Neural cell (in vitro differentiated cells): Measurements from ENCODE around the gene TOP1. TPM values are rescaled to one million over a fixed set of nuclear protein-coding genes. Genes with fewer than 3 reads are reported as not detected.
"Not testable (repeated sequence)": the region's sequence is repeated elsewhere in the genome, so short reads cannot be mapped to it uniquely, and the experiment has no call there.

Experiments used
- H2AFZ ChIP-seq: fragments of 200-600, 300-800 bp; sonication (generic), shearing (Covaris generic); 2 replicates; pipeline ENCODE4 v1.6.0; 2014; ENCODE audit warnings: low read depth, mild to moderate bottlenecking, antibody characterized with exemption, low read length, moderate library complexity
- H3F3A ChIP-seq: fragments of 200-600 bp; shearing (Covaris generic); 2 replicates; pipeline ENCODE4 v1.6.1; 2016; ENCODE audit warnings: mild to moderate bottlenecking, moderate library complexity, mixed read lengths, antibody characterized with exemption, low read length; ENCODE audit not compliant: insufficient read depth, poor library complexity, severe bottlenecking
- H3K27ac ChIP-seq: fragments of 200-600, 300-800 bp; sonication (generic), shearing (Covaris generic); 2 replicates; pipeline ENCODE4 v1.5.1; 2014; ENCODE audit warnings: mild to moderate bottlenecking, low read length, moderate library complexity
- H3K27me3 ChIP-seq: fragments of 300-800, 200-600 bp; sonication (generic), shearing (Covaris generic); 2 replicates; pipeline ENCODE4 v1.6.0; 2014; ENCODE audit warnings: mild to moderate bottlenecking, low read depth, low read length, moderate library complexity; ENCODE audit not compliant: insufficient read depth
- H3K36me3 ChIP-seq: fragments of 300-800, 200-600 bp; sonication (generic), shearing (Covaris generic); 2 replicates; pipeline ENCODE4 v1.5.1; 2014; ENCODE audit warnings: mild to moderate bottlenecking, antibody characterized with exemption, low read length, moderate library complexity; ENCODE audit not compliant: insufficient read depth
- H3K4me2 ChIP-seq: fragments of 300-800, 200-600 bp; sonication (generic), shearing (Covaris generic); 2 replicates; pipeline ENCODE4 v1.6.0; 2014; ENCODE audit warnings: mild to moderate bottlenecking, low read length
- H3K4me3 ChIP-seq: fragments of 300-800, 200-600 bp; sonication (generic), shearing (Covaris generic); 2 replicates; pipeline ENCODE4 v1.5.1; 2014; ENCODE audit warnings: mild to moderate bottlenecking, low read length, moderate library complexity
- H3K79me2 ChIP-seq: fragments of 200-600 bp; shearing (Covaris generic); replicated peaks from 2 replicates; pipeline ENCODE4 v1.6.0; 2014; ENCODE audit warnings: mild to moderate bottlenecking, low read length, moderate library complexity; ENCODE audit not compliant: insufficient read depth
- H3K9ac ChIP-seq: fragments of 300-800, 200-600 bp; sonication (generic), shearing (Covaris generic); 2 replicates; pipeline ENCODE4 v1.6.1; 2016; ENCODE audit warnings: mild to moderate bottlenecking, low read length, mixed read lengths
- H3K9me2 ChIP-seq: fragments of 200-600 bp; shearing (Covaris generic); 2 replicates; pipeline ENCODE4 v1.6.1; 2016; ENCODE audit warnings: mild to moderate bottlenecking, low read length, mixed read lengths; ENCODE audit not compliant: insufficient read depth
- H3K9me3 ChIP-seq: fragments of 200-600, 300-800 bp; sonication (generic), shearing (Covaris generic); 2 replicates; pipeline ENCODE4 v1.6.1; 2016; ENCODE audit warnings: mild to moderate bottlenecking, mixed run types, low read length, moderate library complexity, mixed read lengths
- H4K20me1 ChIP-seq: fragments of 200-600 bp; shearing (Covaris generic); 2 replicates; pipeline ENCODE4 v1.6.1; 2016; ENCODE audit warnings: mild to moderate bottlenecking, mixed run types; ENCODE audit not compliant: insufficient read depth
- CTCF ChIP-seq: fragments of 450-650 bp; IDR thresholded peaks from 2 replicates; pipeline ENCODE4 v1.5.1; 2014; ENCODE audit warnings: antibody characterized with exemption, mild to moderate bottlenecking, moderate library complexity; ENCODE audit not compliant: poor library complexity, severe bottlenecking
- EP300 ChIP-seq: fragments of 450-650 bp; conservative IDR thresholded peaks from 2 replicates; pipeline ENCODE4 v1.6.1; 2014; ENCODE audit warnings: antibody characterized with exemption, mild to moderate bottlenecking, moderate library complexity; ENCODE audit not compliant: poor library complexity, severe bottlenecking
- EZH2 ChIP-seq: fragments of 200-600, 300-800 bp; shearing (Covaris generic), sonication (generic); IDR thresholded peaks from 2 replicates; pipeline ENCODE4 v1.6.1; 2014; ENCODE audit warnings: antibody characterized with exemption, low read length, borderline replicate concordance, mild to moderate bottlenecking; ENCODE audit not compliant: insufficient read depth, poor library complexity, severe bottlenecking
- MXI1 ChIP-seq: fragments of 450-650 bp; conservative IDR thresholded peaks from 2 replicates; pipeline ENCODE4 v1.6.1; 2014; ENCODE audit warnings: antibody characterized with exemption, mild to moderate bottlenecking; ENCODE audit not compliant: poor library complexity, severe bottlenecking
- POLR2AphosphoS5 ChIP-seq: IDR thresholded peaks from 2 replicates; pipeline ENCODE4 v1.6.1; 2012
- RAD21 ChIP-seq: fragments of 450-650 bp; conservative IDR thresholded peaks from 2 replicates; pipeline ENCODE4 v1.6.1; 2014; ENCODE audit warnings: antibody characterized with exemption, mild to moderate bottlenecking, moderate library complexity
- REST ChIP-seq: IDR thresholded peaks from 2 replicates; pipeline ENCODE4 v1.6.1; 2012; ENCODE audit warnings: borderline replicate concordance
- SMC3 ChIP-seq: fragments of 450-650 bp; conservative IDR thresholded peaks from 2 replicates; pipeline ENCODE4 v1.6.1; 2014; ENCODE audit warnings: antibody characterized with exemption, mild to moderate bottlenecking, moderate library complexity; ENCODE audit not compliant: poor library complexity
- TAF1 ChIP-seq: IDR thresholded peaks from 2 replicates; pipeline ENCODE4 v1.6.1; 2012; ENCODE audit warnings: low read depth
- polyA plus RNA-seq: library from polyadenylated mRNA; depleted of rRNA; stranded (reverse); fragments of >200 nt; gene quantifications from 2 replicates; pipeline ENCODE4 v1.2.3, GENCODE V29; 2014

The TOP1 gene
- polyA plus RNA-seq, 1 donor from 2014 or later, result 33.2 TPM

DNA sequence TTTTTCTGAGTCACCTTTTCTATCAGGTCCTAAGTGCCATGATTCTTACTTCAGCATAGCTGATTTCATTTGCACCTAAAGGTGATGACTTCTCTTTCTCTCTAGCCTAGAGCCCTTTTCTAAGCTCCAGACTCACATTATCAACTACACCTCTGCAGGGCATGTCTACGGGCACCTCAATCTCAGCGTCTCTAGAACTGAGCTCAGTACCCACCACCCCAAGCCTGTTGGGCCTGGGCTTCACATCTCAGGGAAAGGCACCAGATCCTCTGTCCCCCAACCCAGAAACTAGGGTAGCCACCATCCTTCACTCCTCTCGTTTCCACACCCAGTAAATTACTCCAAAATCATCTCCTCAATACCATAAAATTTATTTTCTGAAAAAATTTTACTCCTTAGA lies 98.1 kb downstream of the TOP1 start:
- H2AFZ ChIP-seq, result no peak overlapping the region
- no peak overlapping the region for H3K4me2 ChIP-seq
- no peaks in the 10 kb centered on the region for H3F3A ChIP-seq
- peaks cover 18% of the 10 kb centered on the region for H3K36me3 ChIP-seq
- no peak overlapping the region for H3K4me3 ChIP-seq
- no peak overlapping the region for H3K27ac ChIP-seq
- H3K9me3 ChIP-seq, result no peaks in the 10 kb centered on the region
- TF ChIP-seq RAD21 (no peak), EP300 (no peak), EZH2 (no peak), MXI1 (no peak), POLR2AphosphoS5 (no peak), REST (no peak), TAF1 (no peak), SMC3 (no peak), CTCF (no peak)
- no peaks in the 10 kb centered on the region for H3K9me2 ChIP-seq
- H3K27me3 ChIP-seq, result no peaks in the 10 kb centered on the region
- no peak overlapping the region for H3K9ac ChIP-seq
- H3K79me2 ChIP-seq, result no peaks in the 10 kb centered on the region
- H4K20me1 ChIP-seq, result no peaks in the 10 kb centered on the region

DNA sequence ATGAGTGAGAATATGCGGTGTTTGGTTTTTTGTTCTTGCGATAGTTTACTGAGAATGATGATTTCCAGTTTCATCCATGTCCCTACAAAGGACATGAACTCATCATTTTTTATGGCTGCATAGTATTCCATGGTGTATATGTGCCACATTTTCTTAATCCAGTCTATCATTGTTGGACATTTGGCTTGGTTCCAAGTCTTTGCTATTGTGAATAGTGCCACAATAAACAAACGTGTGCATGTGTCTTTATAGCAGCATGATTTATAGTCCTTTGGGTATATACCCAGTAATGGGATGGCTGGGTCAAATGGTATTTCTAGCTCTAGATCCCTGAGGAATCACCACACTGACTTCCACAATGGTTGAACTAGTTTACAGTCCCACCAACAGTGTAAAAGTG lies 99.7 kb downstream of the TOP1 start:
- not testable (repeated sequence) for H3K4me3 ChIP-seq, H3K9me3 ChIP-seq, H3K27ac ChIP-seq, H2AFZ ChIP-seq, H4K20me1 ChIP-seq, H3K27me3 ChIP-seq, H3K4me2 ChIP-seq, H3K9ac ChIP-seq, H3F3A ChIP-seq, H3K9me2 ChIP-seq, H3K79me2 ChIP-seq, H3K36me3 ChIP-seq
